Measurements from ENCODE around the gene SBF2. TPM values are rescaled to one million over a fixed set of nuclear protein-coding genes. Genes with fewer than 3 reads are reported as not detected.
"Not testable (repeated sequence)": the region's sequence is repeated elsewhere in the genome, so short reads cannot be mapped to it uniquely, and the experiment has no call there.

Gene SBF2
- total RNA-seq, 2 experiments from 2014 or later, result 14.2 to 15.2 TPM

DNA sequence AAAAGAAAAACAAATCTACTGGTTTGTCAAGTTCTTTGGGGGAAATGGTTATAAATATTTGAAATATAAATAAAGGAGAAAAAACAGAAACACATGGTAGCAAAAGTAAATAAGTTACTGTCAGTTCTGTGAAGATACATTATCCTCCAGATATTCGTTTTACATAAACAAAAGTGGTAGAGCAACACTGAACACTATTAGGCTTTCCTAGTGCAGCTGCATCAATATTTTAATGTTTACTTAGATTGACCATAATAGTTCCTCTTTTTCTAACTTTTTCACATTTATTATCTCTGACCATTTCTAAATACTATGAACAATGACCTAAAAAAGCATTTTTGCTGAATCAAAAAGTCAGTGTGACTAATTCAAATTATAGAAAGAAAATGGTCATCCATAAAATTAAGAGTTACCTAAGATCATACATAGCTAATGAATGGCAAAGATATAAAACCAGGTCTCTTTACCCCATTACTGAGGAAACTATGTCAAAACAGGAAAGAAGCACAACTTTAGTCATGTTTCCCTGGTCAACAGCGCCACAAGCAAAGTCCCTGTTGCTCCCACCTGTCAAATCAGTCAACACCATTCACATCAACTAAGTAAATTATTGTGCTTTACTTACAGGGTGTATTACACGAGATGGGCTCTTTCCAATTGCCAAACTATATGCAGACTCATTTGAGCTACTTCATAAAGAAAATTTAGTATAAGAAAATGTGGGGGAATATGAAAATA lies 38.5 kb downstream of the SBF2 start:
- DNase-seq (peak in 1 of 14 experiments; percentile 14), ATAC-seq (ENCODE audit: poor library complexity) (no peak)
- no peak overlapping the region for H3K4me3 ChIP-seq (ENCODE audit: low read length)
- no peaks in the 10 kb centered on the region for H3K27me3 ChIP-seq (ENCODE audit: control insufficient read depth in 1 of 2, insufficient read depth in 2 of 2, low read length in 2 of 2)
- no peak overlapping the region for H3K27ac ChIP-seq (ENCODE audit: low read depth in 1 of 2, low read length in 2 of 2)
- Mint-ChIP-seq H3K4me3 (no peak overlapping the region), H3K9me3 (no peaks in the 10 kb centered on the region), H3K36me3 (ENCODE audit: low read depth) (no peaks in the 10 kb centered on the region), H3K27me3 (no peaks in the 10 kb centered on the region), H3K4me1 (ENCODE audit: low read depth) (peaks cover 10% of the 10 kb centered on the region), H3K27ac (no peak overlapping the region)
- H3K4me1 ChIP-seq (ENCODE audit: insufficient read depth, low read length), result no peaks in the 10 kb centered on the region
- H3K9me3 ChIP-seq (ENCODE audit: control insufficient read depth in 1 of 2, insufficient read depth in 1 of 2, low read length in 2 of 2), result no peaks in the 10 kb centered on the region
- TF ChIP-seq, protein P1, sequence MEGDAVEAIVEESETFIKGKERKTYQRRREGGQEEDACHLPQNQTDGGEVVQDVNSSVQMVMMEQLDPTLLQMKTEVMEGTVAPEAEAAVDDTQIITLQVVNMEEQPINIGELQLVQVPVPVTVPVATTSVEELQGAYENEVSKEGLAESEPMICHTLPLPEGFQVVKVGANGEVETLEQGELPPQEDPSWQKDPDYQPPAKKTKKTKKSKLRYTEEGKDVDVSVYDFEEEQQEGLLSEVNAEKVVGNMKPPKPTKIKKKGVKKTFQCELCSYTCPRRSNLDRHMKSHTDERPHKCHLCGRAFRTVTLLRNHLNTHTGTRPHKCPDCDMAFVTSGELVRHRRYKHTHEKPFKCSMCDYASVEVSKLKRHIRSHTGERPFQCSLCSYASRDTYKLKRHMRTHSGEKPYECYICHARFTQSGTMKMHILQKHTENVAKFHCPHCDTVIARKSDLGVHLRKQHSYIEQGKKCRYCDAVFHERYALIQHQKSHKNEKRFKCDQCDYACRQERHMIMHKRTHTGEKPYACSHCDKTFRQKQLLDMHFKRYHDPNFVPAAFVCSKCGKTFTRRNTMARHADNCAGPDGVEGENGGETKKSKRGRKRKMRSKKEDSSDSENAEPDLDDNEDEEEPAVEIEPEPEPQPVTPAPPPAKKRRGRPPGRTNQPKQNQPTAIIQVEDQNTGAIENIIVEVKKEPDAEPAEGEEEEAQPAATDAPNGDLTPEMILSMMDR (IDR thresholded peaks at IDR 0.05), result no peak
- no peaks in the 10 kb centered on the region for H3K36me3 ChIP-seq (ENCODE audit: insufficient read depth, low read length)
- intact Hi-C loops (cut with DNase I, micrococcal nuclease), result no loop called here
- POLR2A ChIA-PET, result interaction anchor here (1.2 kb wide), 1 partner anchor 49 kb away, joined by 3 read pairs; no protein-coding TSS in a partner anchor
- CTCF ChIA-PET, result no interaction called here

DNA sequence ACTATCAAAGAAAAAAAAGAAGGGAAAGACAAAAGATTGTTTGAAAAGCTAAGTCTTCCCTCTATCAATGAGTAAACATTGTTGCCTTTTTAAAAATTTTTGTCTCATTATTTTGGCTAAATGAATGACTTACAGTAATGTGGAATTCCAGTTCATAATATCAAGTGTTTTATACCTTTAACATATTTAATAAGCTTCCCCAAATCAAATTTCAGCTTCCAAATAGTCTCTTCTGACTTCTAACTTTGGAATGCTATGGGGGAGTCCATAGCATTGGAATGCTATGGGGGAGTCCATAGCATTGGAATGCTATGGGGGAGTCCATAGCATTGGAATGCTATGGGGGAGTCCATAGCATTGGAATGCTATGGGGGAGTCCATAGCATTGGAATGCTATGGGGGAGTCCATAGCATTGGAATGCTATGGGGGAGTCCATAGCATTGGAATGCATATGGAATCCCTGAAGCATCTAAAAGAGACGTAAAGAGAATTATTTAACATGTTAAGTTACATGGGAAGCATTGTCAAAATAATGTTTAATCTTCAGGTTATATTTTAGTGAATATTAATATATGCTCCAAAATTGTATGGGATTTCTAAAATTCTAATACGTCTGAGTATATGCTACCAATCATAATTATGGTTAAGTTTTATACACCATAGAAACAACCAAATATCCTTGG lies 44.4 kb downstream of the SBF2 start:
- H3K27me3 Mint-ChIP-seq; H3K36me3 ChIP-seq (ENCODE audit: insufficient read depth, low read length); CTCF ChIA-PET; DNase-seq; H3K4me3 ChIP-seq (ENCODE audit: low read length); H3K4me1 Mint-ChIP-seq (ENCODE audit: low read depth); H3K27ac Mint-ChIP-seq; H3K9me3 ChIP-seq (ENCODE audit: control insufficient read depth in 1 of 2, insufficient read depth in 1 of 2, low read length in 2 of 2); H3K36me3 Mint-ChIP-seq (ENCODE audit: low read depth); H3K4me1 ChIP-seq (ENCODE audit: insufficient read depth, low read length); H3K27me3 ChIP-seq (ENCODE audit: control insufficient read depth in 1 of 2, insufficient read depth in 2 of 2, low read length in 2 of 2); H3K4me3 Mint-ChIP-seq; POLR2A ChIA-PET; ATAC-seq (ENCODE audit: poor library complexity); H3K27ac ChIP-seq (ENCODE audit: low read depth in 1 of 2, low read length in 2 of 2); H3K9me3 Mint-ChIP-seq; intact Hi-C loops (cut with DNase I, micrococcal nuclease): not testable (repeated sequence)

DNA sequence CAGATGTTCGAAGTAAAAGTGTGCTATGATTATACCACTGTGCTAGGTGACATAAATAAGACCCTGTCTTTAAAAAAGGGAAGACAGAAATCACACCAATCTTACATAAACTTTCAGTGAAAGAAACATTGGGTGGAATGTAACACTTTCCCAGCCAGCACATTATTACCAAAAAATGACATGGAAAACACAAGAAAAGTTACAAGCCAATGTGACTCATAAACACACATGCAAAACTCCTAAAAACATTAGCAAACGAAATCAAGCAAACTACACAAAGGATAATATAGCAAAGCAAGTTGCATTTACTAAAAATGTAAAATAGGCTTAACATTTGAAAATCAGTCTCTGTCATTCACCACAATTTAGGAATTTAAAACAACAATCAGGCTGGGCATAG lies 47.0 kb downstream of the SBF2 start:
- H3K27ac Mint-ChIP-seq, result no peak overlapping the region
- ATAC-seq (ENCODE audit: poor library complexity) (no peak), DNase-seq (no peak)
- H3K36me3 ChIP-seq (ENCODE audit: insufficient read depth, low read length), result no peaks in the 10 kb centered on the region
- H3K4me1 Mint-ChIP-seq (ENCODE audit: low read depth), result no peaks in the 10 kb centered on the region
- no peak overlapping the region for H3K4me3 Mint-ChIP-seq
- intact Hi-C loops (cut with DNase I, micrococcal nuclease), result no loop called here
- ChIA-PET CTCF (no interaction called here), POLR2A (no interaction called here)
- no peaks in the 10 kb centered on the region for H3K9me3 Mint-ChIP-seq
- H3K9me3 ChIP-seq (ENCODE audit: control insufficient read depth in 1 of 2, insufficient read depth in 1 of 2, low read length in 2 of 2), result no peaks in the 10 kb centered on the region
- no peak overlapping the region for H3K27ac ChIP-seq (ENCODE audit: low read depth in 1 of 2, low read length in 2 of 2)
- H3K27me3 ChIP-seq (ENCODE audit: control insufficient read depth in 1 of 2, insufficient read depth in 2 of 2, low read length in 2 of 2), result no peaks in the 10 kb centered on the region
- H3K27me3 Mint-ChIP-seq, result no peaks in the 10 kb centered on the region
- H3K4me3 ChIP-seq (ENCODE audit: low read length), result no peak overlapping the region
- no peaks in the 10 kb centered on the region for H3K4me1 ChIP-seq (ENCODE audit: insufficient read depth, low read length)
- TF ChIP-seq, protein P1 (IDR thresholded peaks at IDR 0.05), result no peak
- no peaks in the 10 kb centered on the region for H3K36me3 Mint-ChIP-seq (ENCODE audit: low read depth)
